GM18907 (cell line): ENCODE results near the gene CTCFL.

Experiments used
- ATAC-seq: cut with Tn5 transposase; IDR thresholded peaks from one replicate; pipeline ENCODE4 v1.9.1; 2021; ENCODE audit warnings: mild to moderate bottlenecking, moderate library complexity; ENCODE audit not compliant: unreplicated experiment

Gene CTCFL

DNA sequence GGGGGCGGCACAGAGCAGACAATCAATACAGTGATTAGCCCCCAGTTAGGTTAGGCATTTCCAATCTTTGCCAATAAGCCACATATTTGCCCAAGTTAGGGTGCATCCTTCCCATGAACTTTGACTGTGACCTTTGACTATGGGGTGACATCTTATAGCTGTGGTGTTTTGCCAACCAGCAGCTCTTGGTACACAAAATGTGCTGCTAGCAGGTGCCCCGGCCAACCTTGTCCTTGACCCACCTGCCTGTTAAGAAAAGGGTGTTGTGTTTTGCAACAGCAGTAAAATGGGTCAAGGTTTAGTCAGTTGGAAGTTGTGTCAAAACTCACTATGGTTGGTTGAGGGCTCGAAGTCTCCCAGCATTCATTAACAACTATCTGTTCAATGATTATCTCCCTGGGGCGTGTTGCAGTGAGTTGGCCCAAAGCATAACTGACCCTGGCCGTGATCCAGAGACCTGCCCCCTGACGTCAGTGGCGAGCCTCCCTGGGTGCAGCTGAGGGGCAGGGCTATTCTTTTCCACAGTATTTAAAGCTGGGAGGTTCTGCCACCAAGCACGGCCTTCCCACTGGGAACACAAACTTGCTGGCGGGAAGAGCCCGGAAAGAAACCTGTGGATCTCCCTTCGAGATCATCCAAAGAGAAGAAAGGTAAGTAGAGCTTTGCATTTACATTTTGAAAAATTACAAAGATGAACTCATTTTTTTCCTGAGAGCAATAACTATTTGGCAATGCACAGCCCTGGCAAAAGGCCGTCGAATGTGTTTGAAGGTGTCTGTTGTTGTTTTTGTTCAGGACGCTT, 35.8 kb upstream of the CTCFL start, which contains the start of gene PCK1:
PCK1 (plus strand) TSS at position 557 of the 802 bp plus-strand sequence. CDS start 302 bp downstream, outside the sequence.
- no peak for ATAC-seq

GRCh38 chr20:57559658-57560553, 35.0 kb upstream of the CTCFL start:
- ATAC-seq = no peak

DNA sequence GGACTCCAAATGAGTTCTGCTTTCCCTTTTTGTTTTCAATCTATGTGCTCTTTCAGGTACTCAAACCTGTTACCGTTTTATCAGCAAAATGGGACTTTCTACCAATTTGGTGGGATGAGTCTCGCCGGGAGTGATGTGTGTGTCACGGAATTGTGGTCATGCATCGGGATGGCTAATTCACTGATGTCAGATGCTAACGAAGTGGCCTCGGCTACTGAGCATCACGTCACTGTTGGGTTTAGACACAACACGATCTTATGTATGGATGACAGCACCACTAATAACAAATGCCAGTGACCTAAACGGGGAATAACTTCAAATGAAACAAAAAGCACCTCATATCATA, 34.3 kb upstream of the CTCFL start:
- ATAC-seq = no peak

DNA sequence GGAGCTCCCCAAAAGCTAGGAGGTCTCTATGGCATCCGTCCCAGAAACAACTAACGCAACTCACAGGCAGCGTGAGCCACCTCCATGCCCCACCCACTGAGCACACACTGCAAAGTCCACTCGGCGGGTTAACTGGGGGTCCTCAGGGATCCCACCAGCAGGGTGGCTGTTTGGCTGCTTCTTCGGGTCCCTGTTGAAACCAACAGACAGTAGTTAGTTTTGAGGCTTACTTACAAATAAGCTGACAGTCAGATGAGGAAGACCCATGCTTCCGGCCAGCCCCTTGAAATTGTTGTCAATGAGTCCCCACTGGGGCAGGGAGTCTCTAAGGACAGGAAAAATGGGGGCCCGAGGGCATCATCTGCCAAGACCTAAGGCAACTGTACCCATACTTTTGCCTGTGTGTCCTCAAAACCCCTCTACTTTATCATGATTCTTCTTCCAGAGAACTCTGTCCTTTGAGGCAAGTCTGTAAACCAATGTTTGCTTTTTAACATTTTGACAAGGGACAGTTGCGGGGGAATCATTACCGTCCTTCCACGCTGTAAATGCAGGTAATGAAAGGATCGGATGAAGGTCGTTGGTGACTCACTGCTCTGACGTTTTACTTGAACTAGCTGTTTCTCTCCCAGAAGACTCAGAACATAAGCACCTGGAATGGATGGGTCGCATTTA, 33.8 kb upstream of the CTCFL start:
- no peak for ATAC-seq

- no peak for ATAC-seq
Observed at GRCh38 chr20:57557926-57558613, 33.1 kb upstream of the CTCFL start.

- no peak for ATAC-seq
Observed at GRCh38 chr20:57556980-57557274, 32.0 kb upstream of the CTCFL start.

DNA sequence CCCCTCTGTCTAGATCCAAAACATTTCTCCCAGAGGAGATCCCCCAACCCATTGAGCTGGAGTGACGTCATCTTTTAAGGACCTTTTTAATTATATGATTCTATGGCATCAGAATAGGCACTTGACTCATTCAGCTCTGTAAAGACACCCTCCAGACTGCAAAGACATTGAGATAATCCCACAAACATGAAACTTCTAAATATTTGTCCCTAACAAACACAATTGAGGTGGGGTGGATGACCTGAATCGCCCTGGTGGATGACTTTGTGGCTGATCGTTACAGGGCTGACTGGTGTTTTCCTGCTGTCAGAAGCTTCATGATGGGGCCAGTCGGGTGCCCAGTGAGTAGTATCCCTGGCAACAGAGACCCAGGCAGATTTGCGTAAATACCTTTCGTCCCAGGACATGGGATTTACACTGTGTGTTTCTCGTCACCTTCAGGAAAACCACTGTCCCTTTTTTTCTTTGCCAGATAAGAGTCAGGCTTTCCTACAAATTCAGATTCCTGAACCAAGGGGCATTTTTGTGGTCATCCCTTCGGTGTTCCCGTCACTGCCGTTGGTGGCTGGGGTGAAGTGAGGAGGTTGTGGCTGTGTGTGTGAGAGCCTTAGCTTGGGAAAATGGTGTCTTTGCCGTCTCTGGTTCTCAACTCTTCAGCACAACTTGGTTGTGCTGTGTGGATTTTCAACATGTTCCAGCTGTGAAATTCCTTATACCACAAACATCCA, 30.7 kb upstream of the CTCFL start:
- ATAC-seq = no peak

DNA sequence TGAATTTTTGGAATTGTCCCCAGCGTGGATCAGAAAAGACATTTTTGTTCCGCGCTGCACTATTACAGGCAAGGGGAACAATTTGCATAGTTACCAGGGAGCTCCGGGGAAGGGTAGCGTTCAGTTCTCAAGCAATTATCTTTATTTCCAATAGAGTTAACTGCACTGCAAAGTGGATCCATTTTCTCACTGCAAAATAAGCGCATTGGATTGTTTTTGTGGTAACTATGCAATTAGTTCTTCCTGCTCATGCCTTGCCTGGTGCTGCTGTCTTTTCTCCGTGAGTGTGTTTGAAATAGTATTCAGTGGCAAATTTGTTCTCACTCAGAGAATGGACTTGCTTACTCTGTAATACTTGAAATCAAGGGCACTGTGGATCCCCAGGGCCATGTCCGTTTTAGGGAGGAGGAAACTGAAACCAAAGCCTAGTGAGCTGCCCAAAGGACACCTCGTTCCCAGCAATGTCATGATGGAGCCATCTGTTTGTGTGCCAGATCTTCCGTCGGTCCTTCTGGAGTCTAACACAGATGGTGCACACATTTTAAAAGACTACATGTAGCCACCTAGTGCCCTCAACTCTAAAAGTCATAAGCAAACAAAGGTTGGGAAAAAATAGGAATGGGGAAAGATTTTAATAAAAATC, 28.6 kb upstream of the CTCFL start:
- no peak for ATAC-seq

GRCh38 chr20:57552471-57552870, 27.5 kb upstream of the CTCFL start:
- ATAC-seq = no peak

- ATAC-seq = no peak
Observed at GRCh38 chr20:57548177-57549058, 23.5 kb upstream of the CTCFL start.

DNA sequence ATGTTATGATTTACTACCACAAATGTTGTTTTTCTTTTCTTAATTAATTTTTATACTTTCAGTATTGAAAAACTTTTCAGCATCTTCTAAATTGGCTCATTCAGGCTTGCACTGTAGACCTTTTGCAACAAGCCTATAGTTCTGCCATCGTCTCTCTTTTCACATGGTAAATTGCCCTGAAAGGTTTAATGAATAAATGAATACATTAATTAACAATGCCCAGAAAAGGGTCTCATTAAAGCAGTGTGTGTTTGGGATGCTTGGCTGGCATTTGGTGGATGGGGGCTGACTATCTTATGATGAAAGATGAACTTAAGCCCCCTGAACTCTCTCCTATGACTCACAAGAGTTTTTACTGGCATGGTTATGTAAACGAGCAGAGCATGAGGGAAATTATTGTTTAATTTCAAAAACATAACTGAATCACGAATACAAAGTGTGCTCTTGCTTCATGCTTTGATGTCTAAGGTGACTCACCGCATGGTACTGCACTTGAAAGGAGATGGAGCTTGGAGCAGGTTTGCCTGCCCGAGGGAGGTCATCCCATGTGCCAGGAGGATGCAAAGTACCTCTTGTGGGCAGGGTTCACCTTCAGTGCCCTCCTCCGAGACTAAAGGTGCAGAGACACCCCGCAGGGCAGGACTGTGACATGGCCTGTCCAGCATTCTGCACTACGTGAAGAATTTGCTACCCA, 22.2 kb upstream of the CTCFL start:
- no peak for ATAC-seq

GRCh38 chr20:57545927-57546662, 21.2 kb upstream of the CTCFL start:
- no peak for ATAC-seq

DNA sequence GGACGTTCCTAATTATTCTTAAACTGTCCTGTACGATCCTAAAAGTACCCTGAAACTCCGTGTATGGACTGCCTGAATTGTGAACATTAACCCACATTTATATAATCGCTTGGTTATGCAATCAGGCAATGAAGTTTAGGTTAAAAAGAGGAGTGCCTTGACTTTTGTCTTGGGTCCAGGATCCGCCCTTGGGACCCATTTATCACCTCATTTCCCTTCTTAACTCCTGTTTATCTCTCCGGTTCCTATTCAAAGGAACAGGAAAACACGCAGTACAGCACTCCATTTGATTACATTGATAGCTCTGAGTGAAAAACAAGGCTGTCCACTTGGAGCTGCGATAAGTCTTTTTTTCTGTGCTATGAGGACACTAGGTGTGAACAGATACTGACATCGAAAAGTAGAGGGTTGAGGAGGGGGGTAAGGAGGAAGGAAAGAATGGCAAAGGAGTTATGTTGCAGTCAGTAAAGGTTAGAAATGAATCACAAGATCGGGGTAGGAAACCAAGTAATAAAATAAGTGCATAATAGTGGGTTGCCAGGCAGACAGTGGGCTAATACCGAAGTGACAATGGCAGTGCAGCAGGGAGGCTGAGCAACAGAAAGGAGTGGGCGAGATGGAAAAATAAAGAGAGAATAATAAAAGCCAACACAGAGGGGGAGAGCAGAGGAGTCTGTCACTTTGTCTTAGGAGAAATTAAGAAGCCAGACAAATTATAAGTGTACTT, 20.1 kb upstream of the CTCFL start:
- ATAC-seq = no peak

GRCh38 chr20:57543754-57544153, 18.8 kb upstream of the CTCFL start:
- no peak for ATAC-seq

GRCh38 chr20:57540890-57541580, 16.1 kb upstream of the CTCFL start:
- ATAC-seq = no peak

DNA sequence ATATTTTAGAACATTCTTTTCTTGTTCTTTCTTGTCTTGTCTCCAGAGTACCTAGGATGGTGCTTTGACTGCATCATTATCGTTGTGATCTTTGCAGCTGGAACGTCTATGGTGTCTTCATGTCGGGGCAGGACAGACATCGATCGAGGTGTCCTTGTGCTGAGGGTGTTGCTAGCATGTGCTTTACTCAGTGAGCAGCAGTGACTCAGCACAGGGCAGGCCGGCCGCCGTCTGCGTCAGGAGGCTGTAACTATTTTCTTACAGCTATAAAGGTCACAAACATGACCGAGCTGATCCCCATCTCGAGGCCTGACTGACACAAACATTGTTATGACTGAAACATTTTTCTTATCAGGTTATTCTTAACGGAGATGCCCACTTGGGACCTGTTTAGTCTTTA, 14.9 kb upstream of the CTCFL start:
- no peak for ATAC-seq
